GM12873 (cell line): ENCODE data around the gene SPECC1.

Source experiments
- CTCF ChIP-seq: IDR thresholded peaks from 2 replicates; pipeline ENCODE4 v1.5.1; 2012; ENCODE audit warnings: low read depth, mild to moderate bottlenecking, moderate library complexity, low read length, control low read depth; ENCODE audit not compliant: insufficient read depth; ENCODE audit errors: missing control alignments

SPECC1 gene

GRCh38 chr17:20207262-20207985 lies 198.3 kb downstream of the SPECC1 start:
- TF ChIP-seq CTCF: no peak

- no peak for TF ChIP-seq CTCF
These were observed 199.6 kb downstream of the SPECC1 start for GRCh38 chr17:20208717-20209116.

- no peak for TF ChIP-seq CTCF
These were observed 201.0 kb downstream of the SPECC1 start for GRCh38 chr17:20210180-20210579.

GRCh38 chr17:20210614-20211013 lies 201.5 kb downstream of the SPECC1 start:
- no peak for TF ChIP-seq CTCF

GRCh38 chr17:20211246-20211645 lies 202.1 kb downstream of the SPECC1 start:
- TF ChIP-seq CTCF: no peak

- TF ChIP-seq CTCF: no peak
These were observed 204.3 kb downstream of the SPECC1 start for GRCh38 chr17:20213449-20213848.

- TF ChIP-seq CTCF: no peak
These were observed 205.6 kb downstream of the SPECC1 start for GRCh38 chr17:20214794-20215193.
